Smooth muscle cell (in vitro differentiated cells): ENCODE data around the gene SEC24B. TPM values are rescaled to one million over a fixed set of nuclear protein-coding genes. Genes with fewer than 3 reads are reported as not detected.

ENCODE experiments used
- DNase-seq: peaks from one replicate; lab custom pipeline; 2025; ENCODE audit not compliant: unreplicated experiment; lab: John Stamatoyannopoulos, UW
- H2AFZ ChIP-seq: fragments of 200-600 bp; sonication (generic); 2 replicates; pipeline ENCODE4 v1.6.0; 2016; ENCODE audit warnings: antibody characterized with exemption, low read depth, mild to moderate bottlenecking
- H3F3A ChIP-seq: fragments of 200-600 bp; sonication (generic); 2 replicates; pipeline ENCODE4 v1.6.0; 2017; ENCODE audit warnings: antibody characterized with exemption, low read depth
- H3K27ac ChIP-seq: fragments of 200-600 bp; sonication (generic); 2 replicates; pipeline ENCODE4 v1.5.1; 2016; ENCODE audit warnings: low read depth, mild to moderate bottlenecking
- H3K27me3 ChIP-seq: fragments of 200-600 bp; sonication (generic); 2 replicates; pipeline ENCODE4 v1.6.1; 2016; ENCODE audit warnings: low read depth, mild to moderate bottlenecking
- H3K36me3 ChIP-seq: fragments of 200-600 bp; sonication (generic); 2 replicates; pipeline ENCODE4 v1.5.1; 2016; ENCODE audit warnings: low read depth
- H3K4me1 ChIP-seq: fragments of 200-600 bp; sonication (generic); 2 replicates; pipeline ENCODE4 v1.5.1; 2016; ENCODE audit warnings: low read depth
- H3K4me2 ChIP-seq: fragments of 200-600 bp; sonication (generic); 2 replicates; pipeline ENCODE4 v1.6.0; 2016; ENCODE audit warnings: mild to moderate bottlenecking
- H3K4me3 ChIP-seq: fragments of 200-600 bp; sonication (generic); 2 replicates; pipeline ENCODE4 v1.5.1; 2016; ENCODE audit warnings: mild to moderate bottlenecking
- H3K79me2 ChIP-seq: fragments of 200-600 bp; sonication (generic); 2 replicates; pipeline ENCODE4 v1.6.0; 2016; ENCODE audit warnings: low read depth, mild to moderate bottlenecking
- H3K9ac ChIP-seq: fragments of 200-600 bp; sonication (generic); 2 replicates; pipeline ENCODE4 v1.6.0; 2016; ENCODE audit warnings: low read depth
- H3K9me3 ChIP-seq: fragments of 200-600 bp; sonication (generic); replicated peaks from 2 replicates; pipeline ENCODE4 v1.5.1; 2016; ENCODE audit warnings: low read depth
- H4K20me1 ChIP-seq: fragments of 200-600 bp; sonication (generic); 2 replicates; pipeline ENCODE4 v1.6.0; 2016; ENCODE audit warnings: low read depth
- CTCF ChIP-seq: fragments of 200-600 bp; sonication (generic); IDR thresholded peaks from 2 replicates; pipeline ENCODE4 v1.5.1; 2017; ENCODE audit warnings: borderline replicate concordance, mild to moderate bottlenecking, antibody characterized with exemption; ENCODE audit not compliant: insufficient read depth, poor library complexity, severe bottlenecking
- WGBS: methylation state at CpG from one replicate; pipeline ENCODE4 v1.1.7; 2016; ENCODE audit warnings: low lambda C conversion rate; 5-methylcytosine and 5-hydroxymethylcytosine counted together
- polyA plus RNA-seq: library from polyadenylated mRNA; unstranded; fragments of >200 nt; fragmentation: Nextera tagmentation; extraction: Ambion mirVana; gene quantifications from 2 replicates; pipeline ENCODE4 v1.2.1, GENCODE V29; 2016
- total RNA-seq: library from RNA; depleted of rRNA; stranded (reverse); fragments of >200 nt; gene quantifications from 2 replicates; pipeline ENCODE4 v1.2.3, GENCODE V29; 2014

The SEC24B gene
- total and polyA plus RNA-seq, 2 experiments from 2014 or later: 18.3 to 57.5 TPM

GRCh38 chr4:109418588-109418987 lies 15.0 kb upstream of the SEC24B start:
- no peaks in the 10 kb centered on the region for H3K9me3 ChIP-seq
- H3K79me2 ChIP-seq: no peaks in the 10 kb centered on the region
- no peak overlapping the region for H2AFZ ChIP-seq
- WGBS: 93% methylated on average over 1 of the region's 1 CpG
- H3K4me3 ChIP-seq: no peak overlapping the region
- TF ChIP-seq CTCF: no peak
- no peaks in the 10 kb centered on the region for H4K20me1 ChIP-seq
- no peak for DNase-seq
- H3K36me3 ChIP-seq: no peaks in the 10 kb centered on the region
- no peak overlapping the region for H3K9ac ChIP-seq
- no peaks in the 10 kb centered on the region for H3K27me3 ChIP-seq
- H3K4me2 ChIP-seq: no peak overlapping the region
- H3F3A ChIP-seq: no peaks in the 10 kb centered on the region
- peaks cover 17% of the 10 kb centered on the region for H3K4me1 ChIP-seq
- no peak overlapping the region for H3K27ac ChIP-seq

DNA sequence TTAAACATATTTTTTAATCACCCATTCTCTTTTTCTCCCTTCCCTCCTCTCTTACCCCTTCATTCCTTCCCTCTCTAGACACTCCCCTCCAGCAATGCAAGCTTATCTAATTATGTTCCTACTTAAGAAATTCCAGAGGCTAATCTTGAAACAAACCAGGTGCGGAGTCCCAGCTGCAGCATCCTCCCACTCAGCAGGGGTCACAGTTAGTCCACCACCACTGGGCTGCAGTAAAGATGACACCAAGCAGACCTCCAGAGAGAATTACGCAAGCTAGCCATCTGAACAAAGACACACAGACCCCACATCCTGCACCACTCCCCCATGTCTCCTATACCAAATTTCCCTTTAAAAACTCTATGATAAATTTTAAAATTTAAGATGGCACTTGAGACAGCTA lies 13.9 kb upstream of the SEC24B start:
- DNase-seq: no peak
- H3K27me3 ChIP-seq: no peaks in the 10 kb centered on the region
- H3K4me3 ChIP-seq: no peak overlapping the region
- H3K9ac ChIP-seq: no peak overlapping the region
- no peak overlapping the region for H3K4me2 ChIP-seq
- H3F3A ChIP-seq: no peaks in the 10 kb centered on the region
- no peak for TF ChIP-seq CTCF
- peaks cover 17% of the 10 kb centered on the region for H3K4me1 ChIP-seq
- no peaks in the 10 kb centered on the region for H3K9me3 ChIP-seq
- no peak overlapping the region for H2AFZ ChIP-seq
- H3K36me3 ChIP-seq: no peaks in the 10 kb centered on the region
- H4K20me1 ChIP-seq: no peaks in the 10 kb centered on the region
- no peak overlapping the region for H3K27ac ChIP-seq
- H3K79me2 ChIP-seq: no peaks in the 10 kb centered on the region
- 30% methylated on average over 2 of the region's 2 CpGs for WGBS

DNA sequence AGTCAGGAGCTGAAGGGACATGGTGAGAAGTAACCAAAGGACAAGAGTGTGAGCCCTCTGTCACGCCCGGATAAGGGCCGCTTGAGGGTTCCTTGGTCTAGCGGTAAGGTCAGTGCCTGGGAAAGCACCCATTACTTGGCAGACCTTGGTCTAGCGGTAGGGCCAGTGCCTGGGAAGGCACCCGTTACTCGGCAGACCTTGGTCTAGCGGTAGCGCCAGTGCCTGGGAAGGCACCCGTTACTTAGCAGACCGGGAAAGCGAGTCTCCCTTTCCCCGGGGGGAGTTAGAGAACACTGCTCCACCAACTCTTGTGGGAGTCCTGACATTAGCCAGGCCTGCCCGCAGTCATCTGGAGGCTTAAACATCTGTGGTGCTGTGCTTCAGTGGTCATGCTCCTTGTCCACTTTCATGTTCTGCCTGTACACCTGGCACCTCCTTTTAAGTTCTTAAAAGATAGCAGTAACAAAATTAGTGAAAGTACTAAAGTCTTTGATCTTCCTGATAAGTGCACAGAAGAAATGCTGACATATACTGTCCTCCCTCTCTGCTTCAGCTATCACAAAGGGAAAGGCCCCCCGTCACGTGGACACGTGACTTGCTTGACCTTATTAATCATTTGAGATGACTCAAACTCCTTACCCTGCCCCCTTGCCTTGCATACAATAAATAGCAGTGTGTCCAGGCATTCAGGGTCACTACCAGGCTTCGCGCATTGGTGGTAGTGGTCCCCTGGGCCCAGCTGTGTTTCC lies 9.3 kb upstream of the SEC24B start:
- H2AFZ ChIP-seq: no peak overlapping the region
- H3K27ac ChIP-seq: no peak overlapping the region
- H3K9me3 ChIP-seq: no peaks in the 10 kb centered on the region
- no peak overlapping the region for H3K4me3 ChIP-seq
- no peak overlapping the region for H3K9ac ChIP-seq
- H3K4me2 ChIP-seq: no peak overlapping the region
- 68% methylated on average over 19 of the region's 19 CpGs for WGBS
- H4K20me1 ChIP-seq: no peaks in the 10 kb centered on the region
- H3F3A ChIP-seq: no peaks in the 10 kb centered on the region
- H3K4me1 ChIP-seq: peaks cover 8% of the 10 kb centered on the region
- H3K79me2 ChIP-seq: no peaks in the 10 kb centered on the region
- no peak for TF ChIP-seq CTCF
- no peaks in the 10 kb centered on the region for H3K36me3 ChIP-seq
- no peak for DNase-seq
- no peaks in the 10 kb centered on the region for H3K27me3 ChIP-seq

DNA sequence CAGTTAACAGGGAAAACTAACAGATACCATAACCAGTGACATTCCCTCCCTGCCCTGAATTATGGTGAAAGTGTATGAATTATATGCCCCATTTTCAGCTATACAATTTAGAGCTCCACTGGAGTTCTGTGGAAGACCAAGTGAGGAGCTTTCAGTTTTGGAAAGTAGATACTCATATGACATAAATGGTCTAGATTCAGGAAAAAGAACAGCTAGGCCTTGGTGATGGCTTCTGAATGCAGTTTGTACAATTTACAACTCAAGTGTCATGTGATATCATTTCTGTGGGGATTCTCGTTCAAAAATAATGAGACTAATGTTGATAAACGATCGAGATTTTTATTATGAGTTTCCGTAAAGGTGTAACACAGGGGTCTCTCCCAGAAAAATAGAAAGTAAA lies 8.2 kb upstream of the SEC24B start:
- Histone ChIP-seq H2AFZ (no peak overlapping the region), H3K27ac (no peak overlapping the region), H3K36me3 (no peaks in the 10 kb centered on the region), H3K4me3 (no peak overlapping the region), H3K9me3 (no peaks in the 10 kb centered on the region), H3K9ac (no peak overlapping the region), H4K20me1 (no peaks in the 10 kb centered on the region), H3K27me3 (no peaks in the 10 kb centered on the region), H3K4me1 (no peaks in the 10 kb centered on the region), H3K79me2 (no peaks in the 10 kb centered on the region), H3F3A (no peaks in the 10 kb centered on the region), H3K4me2 (no peak overlapping the region)
- DNase-seq: no peak
- no peak for TF ChIP-seq CTCF
- 97% methylated on average over 4 of the region's 4 CpGs for whole genome bisulfite sequencing
